Eye (tissue), 1 donor: Measurements from ENCODE around the gene UFSP1.

Source experiments
- DNase-seq: peaks from one replicate; pipeline ENCODE4 v3.0.0-alpha.2; 2015

UFSP1 gene

GRCh38 chr7:100854146-100854895 is 35.2 kb downstream of the UFSP1 start:
- no peak for DNase-seq

DNA sequence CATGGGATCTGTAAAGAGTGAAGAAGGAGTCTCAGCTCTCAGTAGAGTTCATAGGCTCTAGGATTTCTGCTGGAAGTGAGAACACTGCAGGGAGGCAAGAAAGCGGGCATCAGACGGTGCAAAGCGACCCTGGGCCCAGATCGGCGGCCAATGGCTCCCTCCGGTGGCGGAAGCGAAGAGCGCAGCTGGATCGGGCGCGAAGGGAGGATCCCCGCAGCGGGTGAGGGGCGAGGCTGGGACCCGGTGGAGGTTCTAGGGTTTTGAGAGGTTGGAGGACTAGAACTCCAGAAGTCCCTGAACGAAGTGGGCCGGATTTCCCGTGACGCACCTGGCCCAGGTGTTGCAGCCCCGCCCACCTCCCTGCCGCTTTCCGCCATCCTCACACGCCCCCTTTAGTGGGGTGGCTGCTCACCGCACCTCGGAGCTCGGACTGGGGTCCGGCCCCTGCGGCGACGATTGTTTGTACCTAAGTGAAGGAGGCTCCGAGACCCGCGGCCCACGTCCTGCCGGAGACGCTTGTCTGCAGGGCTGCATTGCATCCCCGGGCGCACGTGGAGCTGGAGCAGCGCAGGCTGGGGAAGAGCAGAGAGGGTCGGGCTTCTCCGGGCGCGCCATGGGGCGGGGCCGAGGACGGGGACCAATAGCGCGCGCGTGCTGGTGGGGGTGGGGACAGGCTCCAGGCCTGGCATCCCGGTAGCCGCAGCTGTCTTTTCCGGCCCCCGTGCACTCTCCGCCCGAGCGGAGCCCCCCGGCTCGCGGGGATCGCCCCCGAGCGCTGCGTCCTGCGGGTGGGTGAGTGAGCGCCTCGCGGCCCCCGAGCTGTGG is 37.3 kb downstream of the UFSP1 start, which contains the start of gene SLC12A9:
Gene SLC12A9 (plus strand): TSS at position 666 of the 825 bp plus-strand sequence. CDS start 1,485 bp downstream, outside the sequence.
- peak; percentile 96 for DNase-seq

- no peak for DNase-seq
Observed at GRCh38 chr7:100847360-100847759, 42.2 kb downstream of the UFSP1 start.

DNA sequence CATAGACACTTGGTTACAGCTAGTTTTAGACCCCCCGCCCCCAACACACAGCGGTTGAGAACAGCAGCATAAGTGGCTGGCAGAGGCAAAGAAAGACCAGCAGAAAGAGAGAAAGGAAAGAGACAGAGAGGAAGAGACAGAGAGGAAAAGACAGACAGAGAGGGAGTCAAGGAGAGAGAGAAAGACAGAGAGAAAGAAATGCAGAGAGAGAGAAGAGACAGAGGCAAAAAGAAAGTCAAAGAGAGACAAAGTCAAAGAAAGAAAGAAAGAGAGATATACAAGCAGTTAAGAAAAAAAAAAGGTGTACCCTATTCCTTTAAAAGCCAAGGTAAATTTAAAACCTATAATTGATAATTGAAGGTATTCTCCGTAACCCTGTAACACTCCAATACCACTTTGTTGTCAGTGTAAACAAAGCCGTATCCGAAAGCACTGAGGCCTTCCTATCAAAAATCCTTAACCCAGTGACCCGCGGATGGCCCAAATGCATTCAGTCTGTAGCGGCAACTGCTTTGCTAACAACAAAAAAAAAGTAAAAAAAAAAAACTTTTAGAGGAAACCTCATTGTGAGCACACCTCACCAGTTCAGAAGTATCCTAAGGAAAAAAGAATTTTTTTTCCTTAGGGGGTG is 48.9 kb downstream of the UFSP1 start:
- peak; percentile 16 for DNase-seq

- no peak for DNase-seq
Observed at GRCh38 chr7:100839361-100839760, 50.2 kb downstream of the UFSP1 start.
